Islet of Langerhans (tissue), 1 donor: ENCODE results near the gene ASPRV1.

Source experiments
- FAIRE-seq: peaks from one replicate; lab custom pipeline; 2011; peaks lifted over from hg19 to GRCh38; lab: Jason Lieb, UNC

The ASPRV1 gene

GRCh38 chr2:69988086-69988635 lies 26.7 kb upstream of the ASPRV1 start:
- FAIRE-seq = no peak

GRCh38 chr2:69986691-69987090 lies 25.3 kb upstream of the ASPRV1 start:
- no peak for FAIRE-seq

GRCh38 chr2:69985688-69986087 lies 24.3 kb upstream of the ASPRV1 start:
- FAIRE-seq = no peak

- no peak for FAIRE-seq
These were observed 23.8 kb upstream of the ASPRV1 start for GRCh38 chr2:69985216-69985615.

- no peak for FAIRE-seq
These were observed 22.0 kb upstream of the ASPRV1 start for GRCh38 chr2:69983392-69983966.

- no peak for FAIRE-seq
These were observed 18.7 kb upstream of the ASPRV1 start for GRCh38 chr2:69979902-69980807.

- FAIRE-seq = no peak
These were observed 16.6 kb upstream of the ASPRV1 start for GRCh38 chr2:69977906-69978482.

- FAIRE-seq = no peak
These were observed 15.8 kb upstream of the ASPRV1 start for GRCh38 chr2:69977186-69977585.

GRCh38 chr2:69975853-69976462 lies 14.5 kb upstream of the ASPRV1 start:
- no peak for FAIRE-seq

- no peak for FAIRE-seq
These were observed 13.9 kb upstream of the ASPRV1 start for GRCh38 chr2:69975136-69975852.

- FAIRE-seq = no peak
These were observed 11.9 kb upstream of the ASPRV1 start for GRCh38 chr2:69973335-69973735.

- no peak for FAIRE-seq
These were observed 11.4 kb upstream of the ASPRV1 start for GRCh38 chr2:69972822-69973221.

- FAIRE-seq = no peak
These were observed 8.6 kb upstream of the ASPRV1 start for GRCh38 chr2:69969991-69970390.

GRCh38 chr2:69969126-69969983 lies 7.9 kb upstream of the ASPRV1 start:
- no peak for FAIRE-seq

- no peak for FAIRE-seq
These were observed 7.2 kb upstream of the ASPRV1 start for GRCh38 chr2:69968609-69969008.

GRCh38 chr2:69966496-69966895 lies 5.1 kb upstream of the ASPRV1 start:
- FAIRE-seq = no peak

- FAIRE-seq = no peak
These were observed 4.5 kb upstream of the ASPRV1 start for GRCh38 chr2:69965756-69966445.

GRCh38 chr2:69964353-69964841 lies 3.0 kb upstream of the ASPRV1 start:
- FAIRE-seq = no peak

GRCh38 chr2:69962986-69963730 lies 1.7 kb upstream of the ASPRV1 start:
- FAIRE-seq = no peak

- FAIRE-seq = no peak
These were observed 610 bp downstream of the ASPRV1 start for GRCh38 chr2:69960821-69961220.
